Keratinocyte (primary cell): ENCODE measurements around the gene DAPK3. TPM values are rescaled to one million over a fixed set of nuclear protein-coding genes. Genes with fewer than 3 reads are reported as not detected.

Source experiments
- DNase-seq: peaks from one replicate; pipeline ENCODE4 v3.0.0-alpha.2; 2011; ENCODE audit warnings: low read depth, missing footprints, low spot score
- FAIRE-seq: peaks from 2 replicates; lab custom pipeline; 2011; peaks lifted over from hg19 to GRCh38; lab: Jason Lieb, UNC
- H2AFZ ChIP-seq: 2 replicates; pipeline ENCODE4 v1.6.0; 2012; ENCODE audit warnings: low read length, control low read depth, inconsistent platforms; ENCODE audit not compliant: control insufficient read depth
- H3K27ac ChIP-seq: 2 replicates; pipeline ENCODE4 v1.5.1; 2011; ENCODE audit warnings: low read length; ENCODE audit not compliant: control insufficient read depth, insufficient read depth
- H3K27me3 ChIP-seq: 3 replicates; pipeline ENCODE4 v1.6.0; 2011; ENCODE audit warnings: low read length; ENCODE audit not compliant: control insufficient read depth, insufficient read depth; ENCODE audit errors: extremely low read depth
- H3K36me3 ChIP-seq, 2 experiments: 2 replicates in 1 of 2; 3 replicates in 1 of 2; pipeline ENCODE4 v1.5.1; 2011; ENCODE audit warnings: low read length in 2 of 2, mild to moderate bottlenecking in 1 of 2; ENCODE audit not compliant: control insufficient read depth in 2 of 2, insufficient read depth in 2 of 2; ENCODE audit errors: extremely low read depth in 1 of 2
- H3K4me1 ChIP-seq: 3 replicates; pipeline ENCODE4 v1.5.1; 2011; ENCODE audit warnings: low read length; ENCODE audit not compliant: control insufficient read depth, insufficient read depth; ENCODE audit errors: extremely low read depth
- H3K4me2 ChIP-seq: 3 replicates; pipeline ENCODE4 v1.6.0; 2011; ENCODE audit warnings: low read depth, low read length; ENCODE audit not compliant: control insufficient read depth, insufficient read depth; ENCODE audit errors: extremely low read depth
- H3K4me3 ChIP-seq, 3 experiments: fragments of 200-600 bp in 1 of 3; sonication (generic) in 1 of 3; 2 replicates in 2 of 3; 3 replicates in 1 of 3; pipeline ENCODE4 v1.5.1; 2011 to 2016; ENCODE audit warnings: low read length in 3 of 3, mild to moderate bottlenecking in 3 of 3, control low read depth in 2 of 3, inconsistent platforms in 1 of 3, low read depth in 1 of 3, mixed read lengths in 1 of 3, mixed run types in 1 of 3, moderate library complexity in 1 of 3; ENCODE audit not compliant: control insufficient read depth in 2 of 3, insufficient read depth in 2 of 3; ENCODE audit errors: extremely low read depth in 1 of 3
- H3K79me2 ChIP-seq: 2 replicates; pipeline ENCODE4 v1.6.0; 2012; ENCODE audit warnings: low read length; ENCODE audit not compliant: control insufficient read depth, insufficient read depth
- H3K9ac ChIP-seq: 3 replicates; pipeline ENCODE4 v1.6.0; 2011; ENCODE audit warnings: low read length; ENCODE audit not compliant: control insufficient read depth, insufficient read depth; ENCODE audit errors: extremely low read depth
- H3K9me1 ChIP-seq: 3 replicates; pipeline ENCODE4 v1.6.0; 2011; ENCODE audit warnings: low read length; ENCODE audit not compliant: control insufficient read depth, insufficient read depth; ENCODE audit errors: extremely low read depth
- H3K9me3 ChIP-seq: 2 replicates; pipeline ENCODE4 v1.5.1; 2012; ENCODE audit warnings: low read depth, low read length; ENCODE audit not compliant: control insufficient read depth
- H4K20me1 ChIP-seq: 3 replicates; pipeline ENCODE4 v1.6.0; 2011; ENCODE audit warnings: low read length; ENCODE audit not compliant: control insufficient read depth, insufficient read depth; ENCODE audit errors: extremely low read depth
- EZH2 ChIP-seq: IDR thresholded peaks from one replicate; pipeline ENCODE4 v1.6.1; 2012; ENCODE audit warnings: inconsistent platforms, mild to moderate bottlenecking, low read length, moderate library complexity
- dilution Hi-C: fragments of 300-500 bp; cut with MboI; formaldehyde crosslinking; loops from one replicate; pipeline ENCODE4 v1.7.0; 2020; ENCODE audit warnings: low sequenced_read_pairs; ENCODE audit not compliant: extremely low pct_ligation_motif_present
- polyA plus RNA-seq, 5 experiments: library from polyadenylated mRNA; depleted of rRNA in 3 of 5; stranded (reverse) in 3 of 5; stranded (forward) in 1 of 5; unstranded in 1 of 5; fragments of >200 nt; gene quantifications; 1 replicate in 1 of 5; 2 replicates in 3 of 5; 3 replicates in 1 of 5; pipeline versions ENCODE4 v1.2.1 to v1.2.3, GENCODE V29; 2011 to 2012; ENCODE audit warnings: missing spikeins in 2 of 5, low read depth in 1 of 5, low replicate concordance in 1 of 5
- TF ChIP-seq, protein P1 (sequence below), 3 experiments: IDR thresholded peaks in 1 of 3; conservative IDR thresholded peaks in 1 of 3; optimal IDR thresholded peaks in 1 of 3; 2 replicates in 2 of 3; 3 replicates in 1 of 3; pipeline versions ENCODE3 to v1.5.1; 2011; ENCODE audit warnings: low read length in 3 of 3, mild to moderate bottlenecking in 3 of 3, moderate library complexity in 2 of 3, control low read depth in 1 of 3, inconsistent platforms in 1 of 3; ENCODE audit not compliant: insufficient read depth in 2 of 3; ENCODE audit errors: extremely low read depth in 1 of 3

The DAPK3 gene
- polyA plus RNA-seq, 1 donor (not counting 4 experiments of a cell fraction or from before 2014, with no cell fraction given): 57.3 TPM

DNA sequence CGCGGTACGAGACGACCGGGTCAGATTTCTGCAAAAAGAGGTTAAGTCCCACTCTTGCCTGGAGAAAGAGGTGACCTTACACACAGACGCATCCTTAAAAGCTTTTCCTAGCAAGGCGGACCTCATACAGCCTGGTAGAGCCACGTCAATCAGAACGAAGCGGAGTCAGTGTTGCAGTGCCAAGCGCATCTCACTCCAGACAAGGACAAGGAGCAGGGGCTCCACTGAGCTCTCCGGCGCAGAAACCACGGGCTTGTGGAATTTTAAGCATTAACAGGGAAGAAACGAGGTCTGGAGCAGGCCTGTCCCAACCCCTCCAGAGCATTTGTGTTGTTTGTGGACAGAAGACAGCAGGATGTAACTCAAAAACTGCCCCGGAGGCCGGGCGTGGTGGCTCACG lies 7.2 kb upstream of the DAPK3 start:
- H3K9me3 ChIP-seq: no peaks in the 10 kb centered on the region
- no peaks in the 10 kb centered on the region for H3K27me3 ChIP-seq
- peak; percentile 42 for DNase-seq
- peaks cover 81% of the 10 kb centered on the region for H4K20me1 ChIP-seq
- H3K9me1 ChIP-seq: peaks cover 11% of the 10 kb centered on the region
- H3K36me3 ChIP-seq: peaks cover 71 to 74% of the 10 kb centered on the region in 2 experiments
- H3K9ac ChIP-seq: no peak overlapping the region
- peaks cover 72% of the 10 kb centered on the region for H3K79me2 ChIP-seq
- no peak overlapping the region for H2AFZ ChIP-seq
- H3K27ac ChIP-seq: no peak overlapping the region
- H3K4me3 ChIP-seq: no peak overlapping the region
- no peak overlapping the region for H3K4me2 ChIP-seq
- peaks cover 9% of the 10 kb centered on the region for H3K4me1 ChIP-seq
- TF ChIP-seq EZH2: no peak
- TF ChIP-seq, protein P1, sequence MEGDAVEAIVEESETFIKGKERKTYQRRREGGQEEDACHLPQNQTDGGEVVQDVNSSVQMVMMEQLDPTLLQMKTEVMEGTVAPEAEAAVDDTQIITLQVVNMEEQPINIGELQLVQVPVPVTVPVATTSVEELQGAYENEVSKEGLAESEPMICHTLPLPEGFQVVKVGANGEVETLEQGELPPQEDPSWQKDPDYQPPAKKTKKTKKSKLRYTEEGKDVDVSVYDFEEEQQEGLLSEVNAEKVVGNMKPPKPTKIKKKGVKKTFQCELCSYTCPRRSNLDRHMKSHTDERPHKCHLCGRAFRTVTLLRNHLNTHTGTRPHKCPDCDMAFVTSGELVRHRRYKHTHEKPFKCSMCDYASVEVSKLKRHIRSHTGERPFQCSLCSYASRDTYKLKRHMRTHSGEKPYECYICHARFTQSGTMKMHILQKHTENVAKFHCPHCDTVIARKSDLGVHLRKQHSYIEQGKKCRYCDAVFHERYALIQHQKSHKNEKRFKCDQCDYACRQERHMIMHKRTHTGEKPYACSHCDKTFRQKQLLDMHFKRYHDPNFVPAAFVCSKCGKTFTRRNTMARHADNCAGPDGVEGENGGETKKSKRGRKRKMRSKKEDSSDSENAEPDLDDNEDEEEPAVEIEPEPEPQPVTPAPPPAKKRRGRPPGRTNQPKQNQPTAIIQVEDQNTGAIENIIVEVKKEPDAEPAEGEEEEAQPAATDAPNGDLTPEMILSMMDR (optimal IDR thresholded peaks at IDR 0.05 in 1 of 3, IDR thresholded peaks at IDR 0.05 in 1 of 3, conservative IDR thresholded peaks at IDR 0.05 in 1 of 3; ENCODE audit: extremely low read depth in 1 of 3, insufficient read depth in 2 of 3, low read length in 3 of 3): no peak
- no peak for FAIRE-seq
- dilution Hi-C loops: no loop called here

DNA sequence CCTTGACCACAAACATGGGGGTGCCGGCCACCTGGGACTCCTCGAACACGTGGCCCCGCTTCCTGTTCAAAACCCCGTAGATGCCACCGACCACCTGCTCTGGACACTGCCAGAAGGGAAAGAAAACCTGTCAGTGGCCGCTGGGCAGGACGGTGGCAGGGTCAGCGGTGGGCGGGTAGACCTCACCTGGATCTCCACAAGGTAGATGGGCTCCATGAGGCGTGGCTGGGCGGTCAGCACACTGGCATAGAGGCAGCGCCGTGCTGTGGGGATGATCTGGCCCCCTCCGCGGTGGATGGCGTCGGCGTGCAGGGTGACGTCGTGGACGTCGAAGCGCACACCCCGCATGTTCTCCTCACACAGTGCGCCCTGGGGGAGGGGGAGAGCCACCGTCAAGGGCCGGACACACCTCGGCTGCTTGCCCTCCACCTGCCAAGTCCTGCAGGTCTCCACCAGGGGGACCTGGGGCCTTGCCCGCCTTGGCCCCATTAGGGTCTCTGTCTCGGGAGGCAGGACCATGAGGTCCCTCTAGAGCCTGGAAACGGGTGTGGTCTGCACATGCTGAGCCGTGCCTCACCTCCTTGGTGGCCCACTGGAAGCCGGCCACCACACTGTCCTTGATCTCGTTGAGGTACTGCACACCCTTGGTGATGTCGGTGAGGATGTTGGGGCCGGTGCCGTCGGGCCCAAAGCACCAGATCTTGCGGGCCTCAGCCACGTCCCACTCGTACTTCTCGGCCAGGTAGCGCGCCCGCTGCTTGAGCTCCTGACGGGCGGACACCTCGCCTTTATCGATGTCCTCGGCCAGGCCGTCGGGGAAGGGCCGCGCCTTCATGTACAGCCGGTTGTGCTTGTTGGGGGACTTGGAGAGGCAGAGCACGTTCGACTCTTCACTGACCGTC lies 6.6 kb upstream of the DAPK3 start:
- dilution Hi-C loops: no loop called here
- Histone ChIP-seq H3K27ac (no peak overlapping the region), H3K9me3 (no peaks in the 10 kb centered on the region), H3K36me3 (peaks cover 65 to 67% of the 10 kb centered on the region in 2 experiments), H3K27me3 (no peaks in the 10 kb centered on the region), H2AFZ (no peak overlapping the region), H3K4me1 (peaks cover 3% of the 10 kb centered on the region), H3K9me1 (peaks cover 6% of the 10 kb centered on the region), H4K20me1 (peaks cover 75% of the 10 kb centered on the region), H3K79me2 (peaks cover 65% of the 10 kb centered on the region), H3K9ac (no peak overlapping the region), H3K4me2 (no peak overlapping the region), H3K4me3 (no peak overlapping the region)
- DNase-seq: peak; percentile 71
- TF ChIP-seq, protein P1 (optimal IDR thresholded peaks at IDR 0.05 in 1 of 3, IDR thresholded peaks at IDR 0.05 in 1 of 3, conservative IDR thresholded peaks at IDR 0.05 in 1 of 3; ENCODE audit: extremely low read depth in 1 of 3, insufficient read depth in 2 of 3, low read length in 3 of 3): peak in 2 of 3 experiments; percentile 24 to 27
- TF ChIP-seq EZH2: no peak
- no peak for FAIRE-seq
